Measurements from ENCODE around the gene PRPSAP1. TPM values are rescaled to one million over a fixed set of nuclear protein-coding genes. Genes with fewer than 3 reads are reported as not detected.
"Not testable (repeated sequence)": the region's sequence is repeated elsewhere in the genome, so short reads cannot be mapped to it uniquely, and the experiment has no call there.

The PRPSAP1 gene
- total RNA-seq, 1 experiment from 2014 or later, result 63.3 TPM

- ChIA-PET CTCF (interaction anchor here (0.6 kb wide), 3 partner anchors 11 to 142 kb away, joined by 3 to 4 read pairs (median 3); no protein-coding TSS in a partner anchor), POLR2A (ENCODE audit: unreplicated experiment) (interaction anchor here (0.7 kb wide), 1 partner anchor 17 kb away, joined by 15 read pairs; no protein-coding TSS in a partner anchor)
- H3K4me2 ChIP-seq, result no peak overlapping the region
- H3K27me3 ChIP-seq (ENCODE audit: insufficient read depth, low read depth), result no peaks in the 10 kb centered on the region
- no peak for DNase-seq
- H2AFZ ChIP-seq, result no peak overlapping the region
- intact Hi-C loops (cut with micrococcal nuclease; ENCODE audit: unreplicated experiment), result no loop called here
- H3K79me2 ChIP-seq (ENCODE audit: low read depth), result peaks cover 42% of the 10 kb centered on the region
- peaks cover 13% of the 10 kb centered on the region for H3F3A ChIP-seq (ENCODE audit: insufficient read depth, low read depth)
- H3K36me3 ChIP-seq (ENCODE audit: low read depth), result no peaks in the 10 kb centered on the region
- no peak overlapping the region for H3K4me3 ChIP-seq
- peaks cover 5% of the 10 kb centered on the region; the same call in 1 of the 2 replicates for H4K20me1 ChIP-seq (ENCODE audit: insufficient read depth)
- H3K27ac ChIP-seq, result no peak overlapping the region
- TF ChIP-seq EZH2 (IDR thresholded peaks at IDR 0.05; ENCODE audit: low read depth), result no peak
- no peak for TF ChIP-seq CTCF (conservative IDR thresholded peaks at IDR 0.05)
- peaks cover 20% of the 10 kb centered on the region for H3K4me1 ChIP-seq (replicated peaks; ENCODE audit: insufficient read depth)
- no TSS peak for BruUV-seq (replicated peaks)
- no peaks in the 10 kb centered on the region for H3K9me2 ChIP-seq (ENCODE audit: insufficient read depth)
- no peaks in the 10 kb centered on the region for H3K9me3 ChIP-seq (ENCODE audit: insufficient read depth, low read depth)
These were observed 84.4 kb downstream of the PRPSAP1 start for GRCh38 chr17:76268991-76269981.

- H3K27me3 ChIP-seq (ENCODE audit: insufficient read depth, low read depth), result no peaks in the 10 kb centered on the region
- no peaks in the 10 kb centered on the region for H3K36me3 ChIP-seq (ENCODE audit: low read depth)
- DNase-seq, result no peak
- TF ChIP-seq CTCF (conservative IDR thresholded peaks at IDR 0.05), result no peak
- TF ChIP-seq EZH2 (IDR thresholded peaks at IDR 0.05; ENCODE audit: low read depth), result no peak
- H3K79me2 ChIP-seq (ENCODE audit: low read depth), result peaks cover 42% of the 10 kb centered on the region
- H3K9me2 ChIP-seq (ENCODE audit: insufficient read depth), result no peaks in the 10 kb centered on the region
- peaks cover 31% of the 10 kb centered on the region for H3K4me1 ChIP-seq (replicated peaks; ENCODE audit: insufficient read depth)
- H3K4me2 ChIP-seq, result peak overlapping the region; percentile 91
- H3K27ac ChIP-seq, result no peak overlapping the region
- H4K20me1 ChIP-seq (ENCODE audit: insufficient read depth), result peaks cover 5% of the 10 kb centered on the region; the same call in 1 of the 2 replicates
- intact Hi-C loops (cut with micrococcal nuclease; ENCODE audit: unreplicated experiment), result no loop called here
- TSS peak; percentile 80 for BruUV-seq (replicated peaks)
- ChIA-PET POLR2A (ENCODE audit: unreplicated experiment) (interaction anchor here (0.5 to 0.7 kb wide), 3 partner anchors 16 to 160 kb away, joined by 3 to 15 read pairs (median 9); no protein-coding TSS in a partner anchor), CTCF (interaction anchor here (0.5 to 0.6 kb wide), 2 partner anchors 53 to 278 kb away, joined by 3 read pairs; no protein-coding TSS in a partner anchor)
- no peaks in the 10 kb centered on the region for H3K9me3 ChIP-seq (ENCODE audit: insufficient read depth, low read depth)
- H2AFZ ChIP-seq, result no peak overlapping the region
- H3F3A ChIP-seq (ENCODE audit: insufficient read depth, low read depth), result peaks cover 24% of the 10 kb centered on the region
- no peak overlapping the region; the same call in 1 of the 2 replicates for H3K4me3 ChIP-seq
These were observed 85.5 kb downstream of the PRPSAP1 start for GRCh38 chr17:76268015-76268749.

GRCh38 chr17:76267581-76268001 is 86.1 kb downstream of the PRPSAP1 start:
- CTCF ChIA-PET; H3K36me3 ChIP-seq (ENCODE audit: low read depth); H3K9me2 ChIP-seq (ENCODE audit: insufficient read depth); intact Hi-C loops (cut with micrococcal nuclease; ENCODE audit: unreplicated experiment); H3K27me3 ChIP-seq (ENCODE audit: insufficient read depth, low read depth); H3K9me3 ChIP-seq (ENCODE audit: insufficient read depth, low read depth); BruUV-seq (replicated peaks); DNase-seq; H2AFZ ChIP-seq; H4K20me1 ChIP-seq (ENCODE audit: insufficient read depth); H3K27ac ChIP-seq; H3K4me3 ChIP-seq: not testable (repeated sequence)
- H3K4me1 ChIP-seq (replicated peaks; ENCODE audit: insufficient read depth), result peaks cover 37% of the 10 kb centered on the region
- POLR2A ChIA-PET (ENCODE audit: unreplicated experiment), result interaction anchor here (0.6 kb wide), 2 partner anchors 135 to 325 kb away, joined by 3 to 12 read pairs; no protein-coding TSS in a partner anchor
- peaks cover 42% of the 10 kb centered on the region for H3K79me2 ChIP-seq (ENCODE audit: low read depth)
- peaks cover 22% of the 10 kb centered on the region for H3F3A ChIP-seq (ENCODE audit: insufficient read depth, low read depth)
- H3K4me2 ChIP-seq, result peak overlapping the region; percentile 91
